ENCODE measurements around the gene RDX.

Gene RDX

GRCh38 chr11:110329445-110329844, 33.0 kb upstream of the RDX start:
- Histone ChIP-seq H3K4me2 (ENCODE audit: low read length) (peak overlapping the region; percentile 89), H3F3A (ENCODE audit: control insufficient read depth, insufficient read depth) (peaks cover 7% of the 10 kb centered on the region; the same call in 1 of the 2 replicates), H4K20me1 (ENCODE audit: control insufficient read depth, insufficient read depth, low read depth, low read length) (no peaks in the 10 kb centered on the region), H3K27me3 (ENCODE audit: control insufficient read depth, low read length) (no peaks in the 10 kb centered on the region), H3K4me1 (ENCODE audit: control insufficient read depth, low read length) (peaks cover 29% of the 10 kb centered on the region), H3K9me2 (replicated peaks; ENCODE audit: control insufficient read depth, low read length) (no peaks in the 10 kb centered on the region), H3K36me3 (ENCODE audit: control insufficient read depth, low read length) (peaks cover 4% of the 10 kb centered on the region; the same call in 1 of the 2 replicates), H3K9me3 (ENCODE audit: control insufficient read depth, insufficient read depth, low read length) (no peaks in the 10 kb centered on the region), H3K27ac (ENCODE audit: low read depth, low read length) (peak overlapping the region; percentile 75), H3K79me2 (ENCODE audit: control insufficient read depth, low read length) (no peaks in the 10 kb centered on the region), H3K4me3 (ENCODE audit: low read length) (peak overlapping the region; percentile 84)
- TF ChIP-seq CTCF (IDR thresholded peaks at IDR 0.05; ENCODE audit: low read depth, low read length, poor library complexity, severe bottlenecking) (no peak), EZH2phosphoT487 (IDR thresholded peaks at IDR 0.05; ENCODE audit: borderline replicate concordance, low read length) (no peak)

- Histone ChIP-seq H3K79me2 (ENCODE audit: control insufficient read depth, low read length) (no peaks in the 10 kb centered on the region), H3K9me3 (ENCODE audit: control insufficient read depth, insufficient read depth, low read length) (no peaks in the 10 kb centered on the region), H3K9me2 (replicated peaks; ENCODE audit: control insufficient read depth, low read length) (no peaks in the 10 kb centered on the region), H3K36me3 (ENCODE audit: control insufficient read depth, low read length) (peaks cover 4% of the 10 kb centered on the region; the same call in 1 of the 2 replicates), H4K20me1 (ENCODE audit: control insufficient read depth, insufficient read depth, low read depth, low read length) (no peaks in the 10 kb centered on the region), H3K4me2 (ENCODE audit: low read length) (peak overlapping the region; percentile 95), H3K4me1 (ENCODE audit: control insufficient read depth, low read length) (peaks cover 29% of the 10 kb centered on the region), H3K4me3 (ENCODE audit: low read length) (peak overlapping the region; percentile 84), H3K27ac (ENCODE audit: low read depth, low read length) (peak overlapping the region; percentile 75), H3K27me3 (ENCODE audit: control insufficient read depth, low read length) (no peaks in the 10 kb centered on the region), H3F3A (ENCODE audit: control insufficient read depth, insufficient read depth) (peaks cover 7% of the 10 kb centered on the region; the same call in 1 of the 2 replicates)
- TF ChIP-seq EZH2phosphoT487 (IDR thresholded peaks at IDR 0.05; ENCODE audit: borderline replicate concordance, low read length): no peak
- TF ChIP-seq CTCF (IDR thresholded peaks at IDR 0.05; ENCODE audit: low read depth, low read length, poor library complexity, severe bottlenecking): no peak
Observed at GRCh38 chr11:110327508-110327907, 31.1 kb upstream of the RDX start.

- peaks cover 5% of the 10 kb centered on the region; the same call in 1 of the 2 replicates for H3F3A ChIP-seq (ENCODE audit: control insufficient read depth, insufficient read depth)
- no peak overlapping the region for H3K4me3 ChIP-seq (ENCODE audit: low read length)
- no peaks in the 10 kb centered on the region for H3K79me2 ChIP-seq (ENCODE audit: control insufficient read depth, low read length)
- H4K20me1 ChIP-seq (ENCODE audit: control insufficient read depth, insufficient read depth, low read depth, low read length): no peaks in the 10 kb centered on the region
- no peak overlapping the region for H3K27ac ChIP-seq (ENCODE audit: low read depth, low read length)
- H3K27me3 ChIP-seq (ENCODE audit: control insufficient read depth, low read length): no peaks in the 10 kb centered on the region
- no peaks in the 10 kb centered on the region for H3K36me3 ChIP-seq (ENCODE audit: control insufficient read depth, low read length)
- no peak for TF ChIP-seq CTCF (IDR thresholded peaks at IDR 0.05; ENCODE audit: low read depth, low read length, poor library complexity, severe bottlenecking)
- TF ChIP-seq EZH2phosphoT487 (IDR thresholded peaks at IDR 0.05; ENCODE audit: borderline replicate concordance, low read length): no peak
- no peak overlapping the region for H3K4me2 ChIP-seq (ENCODE audit: low read length)
- H3K9me2 ChIP-seq (replicated peaks; ENCODE audit: control insufficient read depth, low read length): no peaks in the 10 kb centered on the region
- peaks cover 15% of the 10 kb centered on the region for H3K4me1 ChIP-seq (ENCODE audit: control insufficient read depth, low read length)
- no peaks in the 10 kb centered on the region for H3K9me3 ChIP-seq (ENCODE audit: control insufficient read depth, insufficient read depth, low read length)
Observed at GRCh38 chr11:110323786-110324185, 27.4 kb upstream of the RDX start.

Measured in DOHH2 (cell line).